Progenitor cell of endocrine pancreas (in vitro differentiated cells): ENCODE results near the gene F5. TPM values are rescaled to one million over a fixed set of nuclear protein-coding genes. Genes with fewer than 3 reads are reported as not detected.

Experiments used
- DNase-seq: peaks from one replicate; pipeline ENCODE4 v3.0.0; 2021; ENCODE audit warnings: low spot score; ENCODE audit not compliant: unreplicated experiment
- H3K27ac Mint-ChIP-seq: 2 replicates; pipeline ENCODE4 v1.8.0; 2021; ENCODE audit warnings: mild to moderate bottlenecking, moderate library complexity, mixed read lengths
- H3K27me3 Mint-ChIP-seq: 2 replicates; pipeline ENCODE4 v1.8.0; 2021; ENCODE audit warnings: mixed read lengths
- H3K36me3 Mint-ChIP-seq: 2 replicates; pipeline ENCODE4 v1.8.0; 2022; ENCODE audit warnings: mixed read lengths; ENCODE audit not compliant: insufficient read depth
- H3K4me1 Mint-ChIP-seq: 2 replicates; pipeline ENCODE4 v1.8.0; 2021; ENCODE audit warnings: low read depth, mixed read lengths
- H3K4me3 Mint-ChIP-seq: 2 replicates; pipeline ENCODE4 v1.8.0; 2021; ENCODE audit warnings: low read depth, mild to moderate bottlenecking, moderate library complexity, mixed read lengths
- H3K9me3 Mint-ChIP-seq: 2 replicates; pipeline ENCODE4 v1.8.0; 2021; ENCODE audit warnings: low read depth, mixed read lengths
- CTCF ChIP-seq: fragments of 200-600 bp; sonication (generic); IDR thresholded peaks from one replicate; pipeline ENCODE4 v1.5.0; 2021; ENCODE audit warnings: antibody characterized with exemption, mild to moderate bottlenecking; ENCODE audit not compliant: unreplicated experiment
- total RNA-seq: library from RNA; stranded (reverse); gene quantifications from 2 replicates; pipeline ENCODE4 v1.2.1, GENCODE V29; 2021

F5 gene
- total RNA-seq, 1 donor from 2014 or later = 2.9 TPM

- Mint-ChIP-seq H3K27me3 (no peaks in the 10 kb centered on the region), H3K4me3 (no peak overlapping the region), H3K27ac (no peak overlapping the region), H3K4me1 (peaks cover 39% of the 10 kb centered on the region), H3K36me3 (no peaks in the 10 kb centered on the region), H3K9me3 (no peaks in the 10 kb centered on the region)
- DNase-seq = no peak
- TF ChIP-seq CTCF = no peak
Measured at GRCh38 chr1:169525391-169525790, 60.9 kb downstream of the F5 start.

- no peak for DNase-seq
- Mint-ChIP-seq H3K36me3 (no peaks in the 10 kb centered on the region), H3K4me3 (no peak overlapping the region), H3K9me3 (no peaks in the 10 kb centered on the region), H3K27me3 (no peaks in the 10 kb centered on the region), H3K27ac (no peak overlapping the region), H3K4me1 (peaks cover 28% of the 10 kb centered on the region)
- no peak for TF ChIP-seq CTCF
Measured at GRCh38 chr1:169523904-169524303, 62.4 kb downstream of the F5 start.

- no peak overlapping the region for H3K4me3 Mint-ChIP-seq
- peak overlapping the region; percentile 88 for H3K27ac Mint-ChIP-seq
- no peaks in the 10 kb centered on the region for H3K9me3 Mint-ChIP-seq
- H3K4me1 Mint-ChIP-seq = peaks cover 7% of the 10 kb centered on the region
- H3K36me3 Mint-ChIP-seq = no peaks in the 10 kb centered on the region
- no peak for TF ChIP-seq CTCF
- H3K27me3 Mint-ChIP-seq = no peaks in the 10 kb centered on the region
- DNase-seq = no peak
Measured at GRCh38 chr1:169521226-169521625, 65.1 kb downstream of the F5 start.

GRCh38 chr1:169517558-169518186 is 68.6 kb downstream of the F5 start:
- no peaks in the 10 kb centered on the region for H3K27me3 Mint-ChIP-seq
- DNase-seq = no peak
- H3K9me3 Mint-ChIP-seq = no peaks in the 10 kb centered on the region
- no peak for TF ChIP-seq CTCF
- H3K27ac Mint-ChIP-seq = no peak overlapping the region
- peaks cover 2% of the 10 kb centered on the region for H3K4me1 Mint-ChIP-seq
- no peaks in the 10 kb centered on the region for H3K36me3 Mint-ChIP-seq
- H3K4me3 Mint-ChIP-seq = no peak overlapping the region

GRCh38 chr1:169515641-169516040 is 70.6 kb downstream of the F5 start:
- Mint-ChIP-seq H3K36me3 (no peaks in the 10 kb centered on the region), H3K27me3 (no peaks in the 10 kb centered on the region), H3K9me3 (no peaks in the 10 kb centered on the region), H3K4me1 (peaks cover under 1% of the 10 kb centered on the region), H3K4me3 (no peak overlapping the region), H3K27ac (no peak overlapping the region)
- no peak for TF ChIP-seq CTCF
- DNase-seq = no peak
